ENCODE measurements around the gene NXN. TPM values are rescaled to one million over a fixed set of nuclear protein-coding genes. Genes with fewer than 3 reads are reported as not detected.
"Not testable (repeated sequence)": the region's sequence is repeated elsewhere in the genome, so short reads cannot be mapped to it uniquely, and the experiment has no call there.

NXN gene
- total RNA-seq, 1 experiment from 2014 or later, result 6.0 TPM

GRCh38 chr17:751269-752001, 228.1 kb downstream of the NXN start:
- no peaks in the 10 kb centered on the region for H3K27me3 ChIP-seq (replicated peaks; ENCODE audit: insufficient read depth, low read depth, low read length, poor library complexity)
- peaks cover 5% of the 10 kb centered on the region for H3K4me1 ChIP-seq (ENCODE audit: insufficient read depth, low read length, poor library complexity, severe bottlenecking)
- BruUV-seq (replicated peaks), result TSS peak; percentile 41
- peaks cover 20% of the 10 kb centered on the region for H3K36me3 ChIP-seq (ENCODE audit: insufficient read depth, low read length, poor library complexity, severe bottlenecking)
- DNase-seq (ENCODE audit: low spot score), result peak; percentile 66
- no peak for TF ChIP-seq CTCF (conservative IDR thresholded peaks at IDR 0.05; ENCODE audit: low read depth, low read length)
- TF ChIP-seq EZH2 (IDR thresholded peaks at IDR 0.05; ENCODE audit: borderline replicate concordance, low read depth, low read length, poor library complexity, severe bottlenecking), result no peak
- CTCF ChIA-PET, result interaction anchor here (0.6 to 1.2 kb wide), 3 partner anchors 214 to 245 kb away, joined by 3 to 6 read pairs (median 4); partner anchors contain the start of gene TIMM22
- peak overlapping the region; percentile 96 for H3K27ac ChIP-seq (ENCODE audit: low read depth, low read length, poor library complexity, severe bottlenecking)
- intact Hi-C loops (cut with micrococcal nuclease; ENCODE audit: unreplicated experiment), result no loop called here
- H3K4me3 ChIP-seq (ENCODE audit: low read depth, low read length, poor library complexity, severe bottlenecking), result peak overlapping the region; percentile 80
- POLR2A ChIA-PET (ENCODE audit: low non-redundant PET), result interaction anchor here (0.5 kb wide), 1 partner anchor 329 kb away, joined by 3 read pairs; no protein-coding TSS in a partner anchor
- H3K9me3 ChIP-seq (ENCODE audit: low read depth, low read length, poor library complexity, severe bottlenecking), result no peaks in the 10 kb centered on the region

GRCh38 chr17:750431-751037, 229.0 kb downstream of the NXN start:
- TF ChIP-seq EZH2 (IDR thresholded peaks at IDR 0.05; ENCODE audit: borderline replicate concordance, low read depth, low read length, poor library complexity, severe bottlenecking) (no peak), CTCF (conservative IDR thresholded peaks at IDR 0.05; ENCODE audit: low read depth, low read length) (no peak)
- H3K27me3 ChIP-seq (replicated peaks; ENCODE audit: insufficient read depth, low read depth, low read length, poor library complexity), result no peaks in the 10 kb centered on the region
- DNase-seq (ENCODE audit: low spot score), result peak; percentile 20
- H3K4me1 ChIP-seq (ENCODE audit: insufficient read depth, low read length, poor library complexity, severe bottlenecking), result peaks cover 5% of the 10 kb centered on the region
- peaks cover 29% of the 10 kb centered on the region for H3K36me3 ChIP-seq (ENCODE audit: insufficient read depth, low read length, poor library complexity, severe bottlenecking)
- no peaks in the 10 kb centered on the region for H3K9me3 ChIP-seq (ENCODE audit: low read depth, low read length, poor library complexity, severe bottlenecking)
- ChIA-PET CTCF (interaction anchor here (1.1 kb wide), 1 partner anchor 230 kb away, joined by 3 read pairs; no protein-coding TSS in a partner anchor), POLR2A (ENCODE audit: low non-redundant PET) (no interaction called here)
- intact Hi-C loops (cut with micrococcal nuclease; ENCODE audit: unreplicated experiment), result no loop called here
- H3K4me3 ChIP-seq (ENCODE audit: low read depth, low read length, poor library complexity, severe bottlenecking), result peak overlapping the region; percentile 80
- no TSS peak for BruUV-seq (replicated peaks)
- H3K27ac ChIP-seq (ENCODE audit: low read depth, low read length, poor library complexity, severe bottlenecking), result peak overlapping the region; percentile 96

- H3K4me3 ChIP-seq (ENCODE audit: low read depth, low read length, poor library complexity, severe bottlenecking); H3K27me3 ChIP-seq (replicated peaks; ENCODE audit: insufficient read depth, low read depth, low read length, poor library complexity); POLR2A ChIA-PET (ENCODE audit: low non-redundant PET); CTCF ChIA-PET; DNase-seq (ENCODE audit: low spot score); H3K4me1 ChIP-seq (ENCODE audit: insufficient read depth, low read length, poor library complexity, severe bottlenecking); H3K27ac ChIP-seq (ENCODE audit: low read depth, low read length, poor library complexity, severe bottlenecking); BruUV-seq (replicated peaks); intact Hi-C loops (cut with micrococcal nuclease; ENCODE audit: unreplicated experiment); H3K9me3 ChIP-seq (ENCODE audit: low read depth, low read length, poor library complexity, severe bottlenecking): not testable (repeated sequence)
- H3K36me3 ChIP-seq (ENCODE audit: insufficient read depth, low read length, poor library complexity, severe bottlenecking), result peaks cover 41% of the 10 kb centered on the region
Observed at GRCh38 chr17:749359-749758, 230.2 kb downstream of the NXN start.

Small RNA genes within 50 kb of the gene (microRNA-seq; reads per million reads assigned to microRNA genes)
- 3.0 reads per million, percentile 6 among the genes with 10 or more reads in this experiment for gene MIR3183

Other genes with a start within 250 kb of the NXN start
- gene TLCD3A, start 247.2 kb downstream of the NXN start, total RNA-seq (2021), result 38.7 and 49.2 TPM in 2 replicates
- gene GEMIN4, start 227.5 kb downstream of the NXN start, total RNA-seq (2021), result 58.7 and 66.3 TPM in 2 replicates
- 110 and 122 TPM in 2 replicates for gene GLOD4, start 197.5 kb downstream of the NXN start, total RNA-seq (2021)
- 38.5 and 39.5 TPM in 2 replicates for gene MRM3, start 197.4 kb downstream of the NXN start, total RNA-seq (2021)
- 20.0 and 21.8 TPM in 2 replicates for gene TIMM22, start 17.4 kb upstream of the NXN start, total RNA-seq (2021)
- 47.6 and 67.9 TPM in 2 replicates for gene ABR, start 200.2 kb upstream of the NXN start, total RNA-seq (2021)

Measured in A673 (cell line).